Measurements from ENCODE around the gene ASAP3.

GRCh38 chr1:23419180-23419579 lies 64.8 kb downstream of the ASAP3 start:
- no peak for TF ChIP-seq REST (IDR thresholded peaks at IDR 0.05; ENCODE audit: insufficient read depth in 1 of 2, low read depth in 2 of 2, low read length in 2 of 2)
- TF ChIP-seq POLR2AphosphoS5 (IDR thresholded peaks at IDR 0.05; ENCODE audit: low read depth, low read length), result no peak
